MM.1S (cell line): ENCODE results near the gene CARD8.

Experiments used
- DNase-seq: peaks from one replicate; pipeline ENCODE4 v3.0.0-alpha.2; 2015
- H2AFZ ChIP-seq: fragments of 300-600 bp; sonication (generic); 2 replicates; pipeline ENCODE4 v1.6.0; 2016; ENCODE audit warnings: antibody characterized with exemption, low read length
- H3F3A ChIP-seq: fragments of 300-600 bp; sonication (generic); 2 replicates; pipeline ENCODE4 v1.6.1; 2016; ENCODE audit warnings: mild to moderate bottlenecking, antibody characterized with exemption, low read length, moderate library complexity, mixed read lengths; ENCODE audit not compliant: insufficient read depth
- H3K27ac ChIP-seq: fragments of 300-600 bp; sonication (generic); 2 replicates; pipeline ENCODE4 v1.5.1; 2016; ENCODE audit warnings: mild to moderate bottlenecking, low read length
- H3K27me3 ChIP-seq: fragments of 300-600 bp; sonication (generic); replicated peaks from 2 replicates; pipeline ENCODE4 v1.6.0; 2016; ENCODE audit warnings: low read length; ENCODE audit not compliant: insufficient read depth
- H3K36me3 ChIP-seq: fragments of 300-600 bp; sonication (generic); replicated peaks from 2 replicates; pipeline ENCODE4 v1.6.1; 2016; ENCODE audit warnings: mild to moderate bottlenecking, low read length, mixed read lengths; ENCODE audit not compliant: insufficient read depth
- H3K4me1 ChIP-seq: fragments of 300-600 bp; sonication (generic); 2 replicates; pipeline ENCODE4 v1.6.1; 2016; ENCODE audit warnings: low read length, mixed read lengths
- H3K4me2 ChIP-seq: fragments of 300-600 bp; sonication (generic); 2 replicates; pipeline ENCODE4 v1.6.0; 2016; ENCODE audit warnings: low read depth, low read length
- H3K4me3 ChIP-seq: fragments of 300-600 bp; sonication (generic); 2 replicates; pipeline ENCODE4 v1.5.1; 2016; ENCODE audit warnings: low read length, mixed read lengths
- H3K79me2 ChIP-seq: fragments of 300-600 bp; sonication (generic); 2 replicates; pipeline ENCODE4 v1.6.1; 2016; ENCODE audit warnings: mixed run types, low read length, mixed read lengths
- H3K9ac ChIP-seq: fragments of 300-600 bp; sonication (generic); 2 replicates; pipeline ENCODE4 v1.6.1; 2016; ENCODE audit warnings: low read length, mixed read lengths
- H3K9me2 ChIP-seq: fragments of 300-600 bp; sonication (generic); replicated peaks from 2 replicates; pipeline ENCODE4 v1.6.1; 2016; ENCODE audit warnings: mild to moderate bottlenecking, low read length, mixed read lengths; ENCODE audit not compliant: insufficient read depth
- H3K9me3 ChIP-seq: fragments of 300-600 bp; sonication (generic); replicated peaks from 2 replicates; pipeline ENCODE4 v1.6.1; 2016; ENCODE audit warnings: mild to moderate bottlenecking, low read length, mixed read lengths; ENCODE audit not compliant: insufficient read depth
- H4K20me1 ChIP-seq: fragments of 300-600 bp; sonication (generic); 2 replicates; pipeline ENCODE4 v1.6.1; 2016; ENCODE audit warnings: mild to moderate bottlenecking, low read length, moderate library complexity, mixed read lengths; ENCODE audit not compliant: insufficient read depth
- EZH2 ChIP-seq: fragments of 300-600 bp; sonication (generic); optimal IDR thresholded peaks from 2 replicates; pipeline ENCODE3; 2017; ENCODE audit warnings: low read depth, mild to moderate bottlenecking, antibody characterized with exemption, low read length, mixed read lengths
- EZH2phosphoT487 ChIP-seq: fragments of 300-600 bp; sonication (generic); IDR thresholded peaks from 2 replicates; pipeline ENCODE4 v1.6.1; 2018; ENCODE audit warnings: antibody characterized with exemption, low read length
- TF ChIP-seq, protein P1 (sequence below): fragments of 300-600 bp; sonication (generic); IDR thresholded peaks from 2 replicates; pipeline ENCODE4 v1.5.1; 2016; ENCODE audit warnings: antibody characterized with exemption, low read length, mixed read lengths

Gene CARD8

DNA sequence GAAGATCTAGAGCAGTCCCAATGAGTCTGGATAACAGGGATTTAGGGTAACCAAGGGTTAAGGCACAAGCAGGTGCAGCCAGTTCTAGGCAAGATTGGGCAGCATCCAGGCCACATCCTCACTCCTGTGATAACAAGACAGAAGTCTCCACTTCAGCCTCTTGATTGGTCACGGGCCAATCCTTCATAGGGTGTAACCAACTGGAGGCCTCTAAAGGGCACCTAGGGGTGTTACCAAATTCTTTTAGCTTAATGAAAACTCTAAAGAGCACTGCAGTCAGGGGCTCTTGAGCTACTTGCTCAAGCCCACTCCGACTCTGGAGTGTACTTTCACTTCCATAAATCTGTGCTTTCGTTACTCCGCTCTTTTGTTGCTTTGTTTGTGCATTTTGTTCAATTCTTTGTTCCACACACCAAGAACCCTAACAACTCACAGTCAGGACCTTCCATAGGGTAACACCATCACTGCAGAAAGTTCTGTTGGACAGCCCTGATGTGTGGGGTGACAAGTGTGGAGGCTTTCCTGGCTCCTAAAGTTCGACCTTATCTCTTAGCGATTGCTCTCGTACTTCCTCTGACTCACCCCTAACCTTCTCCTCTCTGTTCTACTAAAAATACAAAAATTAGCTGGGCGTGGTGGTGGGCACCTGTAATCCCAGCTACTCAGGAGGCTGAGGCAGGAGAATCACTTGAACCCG is 49.2 kb downstream of the CARD8 start:
- H3K79me2 ChIP-seq = peaks cover 17% of the 10 kb centered on the region
- H2AFZ ChIP-seq = no peak overlapping the region
- H3K4me3 ChIP-seq = no peak overlapping the region
- TF ChIP-seq, protein P1, sequence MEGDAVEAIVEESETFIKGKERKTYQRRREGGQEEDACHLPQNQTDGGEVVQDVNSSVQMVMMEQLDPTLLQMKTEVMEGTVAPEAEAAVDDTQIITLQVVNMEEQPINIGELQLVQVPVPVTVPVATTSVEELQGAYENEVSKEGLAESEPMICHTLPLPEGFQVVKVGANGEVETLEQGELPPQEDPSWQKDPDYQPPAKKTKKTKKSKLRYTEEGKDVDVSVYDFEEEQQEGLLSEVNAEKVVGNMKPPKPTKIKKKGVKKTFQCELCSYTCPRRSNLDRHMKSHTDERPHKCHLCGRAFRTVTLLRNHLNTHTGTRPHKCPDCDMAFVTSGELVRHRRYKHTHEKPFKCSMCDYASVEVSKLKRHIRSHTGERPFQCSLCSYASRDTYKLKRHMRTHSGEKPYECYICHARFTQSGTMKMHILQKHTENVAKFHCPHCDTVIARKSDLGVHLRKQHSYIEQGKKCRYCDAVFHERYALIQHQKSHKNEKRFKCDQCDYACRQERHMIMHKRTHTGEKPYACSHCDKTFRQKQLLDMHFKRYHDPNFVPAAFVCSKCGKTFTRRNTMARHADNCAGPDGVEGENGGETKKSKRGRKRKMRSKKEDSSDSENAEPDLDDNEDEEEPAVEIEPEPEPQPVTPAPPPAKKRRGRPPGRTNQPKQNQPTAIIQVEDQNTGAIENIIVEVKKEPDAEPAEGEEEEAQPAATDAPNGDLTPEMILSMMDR = no peak
- TF ChIP-seq EZH2phosphoT487 = no peak
- no peak for TF ChIP-seq EZH2
- no peaks in the 10 kb centered on the region for H3K9me2 ChIP-seq
- DNase-seq = no peak
- H3K4me2 ChIP-seq = no peak overlapping the region
- no peaks in the 10 kb centered on the region for H3K36me3 ChIP-seq
- H3K9me3 ChIP-seq = no peaks in the 10 kb centered on the region
- no peak overlapping the region for H3K9ac ChIP-seq
- H3K27me3 ChIP-seq = no peaks in the 10 kb centered on the region
- 0 out of 2 replicates have a peak, but pooled peaks cover 4% of the 10 kb centered on the region for H3F3A ChIP-seq
- H3K4me1 ChIP-seq = 0 out of 2 replicates have a peak, but pooled peaks cover 15% of the 10 kb centered on the region
- no peak overlapping the region for H3K27ac ChIP-seq
- H4K20me1 ChIP-seq = no peaks in the 10 kb centered on the region

DNA sequence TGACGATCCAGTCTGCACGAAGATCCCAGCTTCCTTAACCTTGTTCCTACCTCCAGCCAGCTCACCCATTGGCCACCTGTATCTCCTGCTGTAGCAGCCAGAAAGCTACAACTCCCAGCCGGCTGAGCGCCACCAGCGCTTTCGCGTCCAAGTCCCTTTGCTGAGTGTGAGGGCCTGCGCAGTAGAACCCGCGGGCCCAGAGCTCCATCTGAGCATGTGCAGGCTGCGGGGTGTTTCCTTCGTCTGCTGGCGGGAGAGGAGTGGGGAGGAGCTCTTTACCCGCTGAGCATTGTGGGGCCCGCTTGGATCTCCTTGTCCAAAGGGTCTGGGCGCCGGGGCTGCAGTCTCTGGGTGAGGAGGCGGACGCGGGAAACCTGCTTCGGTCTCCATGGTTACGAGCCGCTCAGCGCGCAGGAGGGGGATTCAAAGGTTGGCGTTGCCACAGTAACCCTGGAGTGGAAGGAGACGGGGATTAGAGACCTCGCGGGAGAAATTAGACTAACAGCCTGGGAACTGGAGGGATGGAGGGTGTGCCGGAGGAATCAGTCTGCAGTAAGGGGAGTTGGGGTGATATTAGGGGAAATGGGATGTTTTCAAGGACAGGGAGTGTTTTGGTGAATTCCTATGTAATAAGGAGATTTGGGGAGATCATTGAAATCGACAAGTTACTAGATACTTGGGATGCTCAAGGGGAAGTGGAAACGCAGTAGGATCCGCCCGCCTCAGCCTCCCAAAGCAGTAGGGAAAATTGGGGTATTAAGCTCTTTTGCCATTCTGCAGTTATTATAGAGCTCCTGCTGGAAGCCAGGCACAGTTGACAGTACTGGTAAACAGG is 51.7 kb downstream of the CARD8 start:
- Histone ChIP-seq H3F3A (no peaks in the 10 kb centered on the region), H3K4me1 (0 out of 2 replicates have a peak, but pooled peaks cover 10% of the 10 kb centered on the region), H3K9ac (peak overlapping the region; percentile 86), H3K27me3 (no peaks in the 10 kb centered on the region), H3K27ac (peak overlapping the region; percentile 57; the same call in 1 of the 2 replicates), H3K4me3 (peak overlapping the region; percentile 90), H3K9me3 (no peaks in the 10 kb centered on the region), H2AFZ (peak overlapping the region; percentile 88), H3K79me2 (peaks cover 17% of the 10 kb centered on the region), H3K4me2 (peak overlapping the region; percentile 90), H4K20me1 (no peaks in the 10 kb centered on the region), H3K9me2 (no peaks in the 10 kb centered on the region), H3K36me3 (no peaks in the 10 kb centered on the region)
- TF ChIP-seq EZH2phosphoT487 (no peak), EZH2 (no peak)
- TF ChIP-seq, protein P1 = no peak
- peak; percentile 97 for DNase-seq

DNA sequence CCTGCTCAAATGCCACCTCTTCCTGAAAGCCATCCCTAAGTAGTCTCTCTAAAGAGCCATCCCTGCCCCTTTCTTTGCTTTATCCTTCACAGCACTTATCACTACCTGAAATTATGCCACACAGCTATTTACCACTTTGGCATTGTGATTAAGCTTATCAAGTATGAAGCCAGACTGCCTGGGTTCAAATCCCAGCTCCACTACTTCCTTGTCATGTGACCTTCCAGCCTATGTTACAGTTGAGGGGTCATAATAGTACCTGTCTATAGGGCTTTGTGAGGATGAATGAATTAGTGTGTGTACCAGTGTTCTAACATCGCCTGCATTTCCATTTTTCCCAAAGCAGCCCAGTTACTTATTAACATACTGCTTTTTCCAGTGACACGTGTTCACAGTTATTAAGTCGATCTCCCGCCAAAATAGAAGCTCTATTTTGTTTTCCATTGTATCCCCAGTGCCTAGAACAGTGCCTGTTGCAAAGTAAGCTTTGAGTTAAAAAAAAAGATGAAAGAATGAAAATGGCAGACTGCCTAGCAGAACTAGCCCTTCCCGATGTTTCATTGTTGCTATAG is 52.4 kb downstream of the CARD8 start:
- Histone ChIP-seq H3K36me3 (no peaks in the 10 kb centered on the region), H3K9me3 (no peaks in the 10 kb centered on the region), H3K27me3 (no peaks in the 10 kb centered on the region), H3K9ac (peak overlapping the region; percentile 86), H2AFZ (peak overlapping the region; percentile 74), H3K4me3 (peak overlapping the region; percentile 90), H3K9me2 (no peaks in the 10 kb centered on the region), H3F3A (no peaks in the 10 kb centered on the region), H3K27ac (peak overlapping the region; percentile 57; the same call in 1 of the 2 replicates), H4K20me1 (no peaks in the 10 kb centered on the region), H3K4me1 (0 out of 2 replicates have a peak, but pooled peaks cover 10% of the 10 kb centered on the region), H3K79me2 (peaks cover 17% of the 10 kb centered on the region), H3K4me2 (peak overlapping the region; percentile 90)
- TF ChIP-seq EZH2phosphoT487 (no peak), EZH2 (no peak)
- TF ChIP-seq, protein P1 = no peak
- DNase-seq = peak; percentile 21
